ENCODE results near the gene C11orf21.

- TF ChIP-seq EP300 (IDR thresholded peaks at IDR 0.05) (no peak), CTCF (IDR thresholded peaks at IDR 0.05) (no peak), POLR2A (IDR thresholded peaks at IDR 0.05) (no peak)
These were observed 6.0 kb upstream of the C11orf21 start for GRCh38 chr11:2307501-2308331.

Measured in ovary (tissue), 3 donors.